OCI-LY1 (cell line): ENCODE data around the gene CHEK2.

Source experiments
- H2AFZ ChIP-seq: fragments of 200-600 bp; sonication (generic), shearing (Covaris generic); 2 replicates; pipeline ENCODE4 v1.6.0; 2014; ENCODE audit warnings: antibody characterized with exemption, mild to moderate bottlenecking, low read length
- H3F3A ChIP-seq: fragments of 200-600 bp; sonication (generic), shearing (Covaris generic); 2 replicates; pipeline ENCODE4 v1.6.0; 2014; ENCODE audit warnings: mild to moderate bottlenecking, antibody characterized with exemption, low read length, moderate library complexity; ENCODE audit not compliant: insufficient read depth
- H3K27ac ChIP-seq: fragments of 200-600 bp; sonication (generic); 2 replicates; pipeline ENCODE4 v1.5.1; 2014; ENCODE audit warnings: low read length, mixed run types, mild to moderate bottlenecking, low read depth; ENCODE audit not compliant: poor library complexity, severe bottlenecking
- H3K27me3 ChIP-seq: fragments of 200-600 bp; sonication (generic); 2 replicates; pipeline ENCODE4 v1.6.0; 2014; ENCODE audit warnings: antibody characterized with exemption, mild to moderate bottlenecking, low read length, moderate library complexity; ENCODE audit not compliant: insufficient read depth
- H3K36me3 ChIP-seq: fragments of 200-600 bp; sonication (generic); 2 replicates; pipeline ENCODE4 v1.6.1; 2014; ENCODE audit warnings: mild to moderate bottlenecking, antibody characterized with exemption, low read length, moderate library complexity, mixed read lengths; ENCODE audit not compliant: insufficient read depth
- H3K4me1 ChIP-seq: fragments of 200-600 bp; sonication (generic); 2 replicates; pipeline ENCODE4 v1.5.1; 2014; ENCODE audit warnings: mild to moderate bottlenecking, low read length, moderate library complexity; ENCODE audit not compliant: insufficient read depth, severe bottlenecking
- H3K4me2 ChIP-seq: fragments of 200-600 bp; sonication (generic), shearing (Covaris generic); 2 replicates; pipeline ENCODE4 v1.6.1; 2014; ENCODE audit warnings: low read length
- H3K4me3 ChIP-seq: fragments of 200-600 bp; sonication (generic); 2 replicates; pipeline ENCODE4 v1.5.1; 2014; ENCODE audit warnings: low read length, low read depth, mild to moderate bottlenecking, mixed read lengths; ENCODE audit not compliant: poor library complexity, severe bottlenecking
- H3K79me2 ChIP-seq: fragments of 200-600 bp; shearing (Covaris generic); 2 replicates; pipeline ENCODE4 v1.6.1; 2016; ENCODE audit warnings: mixed run types, low read length, mixed read lengths; ENCODE audit not compliant: insufficient read depth
- H3K9ac ChIP-seq: fragments of 200-600 bp; sonication (generic), shearing (Covaris generic); 2 replicates; pipeline ENCODE4 v1.6.1; 2014; ENCODE audit warnings: mild to moderate bottlenecking, low read length, mixed read lengths
- H3K9me2 ChIP-seq: fragments of 200-600 bp; sonication (generic), shearing (Covaris generic); 2 replicates; pipeline ENCODE4 v1.6.1; 2014; ENCODE audit warnings: low read depth, mild to moderate bottlenecking, low read length, mixed read lengths
- H3K9me3 ChIP-seq: fragments of 200-600 bp; shearing (Covaris generic); 2 replicates; pipeline ENCODE4 v1.6.1; 2014; ENCODE audit warnings: low read length, mixed read lengths
- H4K20me1 ChIP-seq: fragments of 200-600 bp; sonication (generic), shearing (Covaris generic); 2 replicates; pipeline ENCODE4 v1.6.0; 2016; ENCODE audit warnings: mild to moderate bottlenecking, low read length; ENCODE audit not compliant: insufficient read depth
- EZH2 ChIP-seq: fragments of 200-600 bp; sonication (generic), shearing (Covaris generic); IDR thresholded peaks from 2 replicates; pipeline ENCODE4 v1.8.0; 2017; ENCODE audit warnings: borderline replicate concordance, mixed run types, mild to moderate bottlenecking, antibody characterized with exemption, low read length, moderate library complexity, mixed read lengths
- TF ChIP-seq, protein P1 (sequence below): fragments of 200-600 bp; sonication (generic), shearing (Covaris generic); IDR thresholded peaks from 2 replicates; pipeline ENCODE4 v1.5.1; 2017; ENCODE audit warnings: mild to moderate bottlenecking, antibody characterized with exemption, low read length, moderate library complexity, mixed read lengths

CHEK2 gene

GRCh38 chr22:28728621-28729313, 12.9 kb downstream of the CHEK2 start:
- Histone ChIP-seq H2AFZ (no peak overlapping the region), H3K9me2 (no peaks in the 10 kb centered on the region), H3K9me3 (no peaks in the 10 kb centered on the region), H3K27me3 (no peaks in the 10 kb centered on the region), H3K36me3 (peaks cover 50% of the 10 kb centered on the region), H3K4me1 (no peaks in the 10 kb centered on the region), H3K9ac (no peak overlapping the region), H3K79me2 (0 out of 2 replicates have a peak, but pooled peaks cover 5% of the 10 kb centered on the region), H3K27ac (no peak overlapping the region), H3F3A (no peaks in the 10 kb centered on the region), H4K20me1 (no peaks in the 10 kb centered on the region), H3K4me2 (no peak overlapping the region), H3K4me3 (no peak overlapping the region)
- no peak for TF ChIP-seq EZH2
- TF ChIP-seq, protein P1, sequence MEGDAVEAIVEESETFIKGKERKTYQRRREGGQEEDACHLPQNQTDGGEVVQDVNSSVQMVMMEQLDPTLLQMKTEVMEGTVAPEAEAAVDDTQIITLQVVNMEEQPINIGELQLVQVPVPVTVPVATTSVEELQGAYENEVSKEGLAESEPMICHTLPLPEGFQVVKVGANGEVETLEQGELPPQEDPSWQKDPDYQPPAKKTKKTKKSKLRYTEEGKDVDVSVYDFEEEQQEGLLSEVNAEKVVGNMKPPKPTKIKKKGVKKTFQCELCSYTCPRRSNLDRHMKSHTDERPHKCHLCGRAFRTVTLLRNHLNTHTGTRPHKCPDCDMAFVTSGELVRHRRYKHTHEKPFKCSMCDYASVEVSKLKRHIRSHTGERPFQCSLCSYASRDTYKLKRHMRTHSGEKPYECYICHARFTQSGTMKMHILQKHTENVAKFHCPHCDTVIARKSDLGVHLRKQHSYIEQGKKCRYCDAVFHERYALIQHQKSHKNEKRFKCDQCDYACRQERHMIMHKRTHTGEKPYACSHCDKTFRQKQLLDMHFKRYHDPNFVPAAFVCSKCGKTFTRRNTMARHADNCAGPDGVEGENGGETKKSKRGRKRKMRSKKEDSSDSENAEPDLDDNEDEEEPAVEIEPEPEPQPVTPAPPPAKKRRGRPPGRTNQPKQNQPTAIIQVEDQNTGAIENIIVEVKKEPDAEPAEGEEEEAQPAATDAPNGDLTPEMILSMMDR: no peak

DNA sequence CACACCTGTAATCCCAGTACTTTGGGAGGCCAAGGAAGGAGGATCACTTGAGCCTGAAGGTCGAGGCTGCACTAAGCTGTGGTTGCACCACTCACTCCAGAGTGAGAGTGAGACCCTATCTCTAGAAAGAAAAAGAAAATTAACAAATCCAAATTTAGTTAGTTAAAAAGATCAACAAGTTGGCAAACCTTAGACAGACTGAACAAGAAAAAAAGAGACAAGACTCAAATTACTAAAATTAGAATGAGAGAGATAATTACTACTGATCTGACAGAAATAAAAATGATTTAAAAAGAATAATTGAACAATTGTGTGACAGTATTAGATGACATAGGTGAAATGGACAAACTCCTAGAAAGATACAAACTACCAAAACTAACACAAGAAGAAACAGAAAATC, 13.6 kb downstream of the CHEK2 start:
- Histone ChIP-seq H3K4me1 (no peaks in the 10 kb centered on the region), H3K36me3 (peaks cover 50% of the 10 kb centered on the region), H3K4me3 (no peak overlapping the region), H3K27me3 (no peaks in the 10 kb centered on the region), H4K20me1 (no peaks in the 10 kb centered on the region), H3F3A (no peaks in the 10 kb centered on the region), H2AFZ (no peak overlapping the region), H3K9ac (no peak overlapping the region), H3K79me2 (0 out of 2 replicates have a peak, but pooled peaks cover 5% of the 10 kb centered on the region), H3K27ac (no peak overlapping the region), H3K9me2 (no peaks in the 10 kb centered on the region), H3K4me2 (no peak overlapping the region), H3K9me3 (no peaks in the 10 kb centered on the region)
- TF ChIP-seq, protein P1: no peak
- TF ChIP-seq EZH2: no peak

GRCh38 chr22:28718044-28718443, 23.6 kb downstream of the CHEK2 start:
- H3K79me2 ChIP-seq: no peaks in the 10 kb centered on the region
- H4K20me1 ChIP-seq: no peaks in the 10 kb centered on the region
- H3K36me3 ChIP-seq: peaks cover 50% of the 10 kb centered on the region
- no peak overlapping the region for H3K9ac ChIP-seq
- no peak overlapping the region for H3K4me2 ChIP-seq
- H3K27me3 ChIP-seq: no peaks in the 10 kb centered on the region
- H3K9me3 ChIP-seq: no peaks in the 10 kb centered on the region
- no peaks in the 10 kb centered on the region for H3F3A ChIP-seq
- H2AFZ ChIP-seq: no peak overlapping the region
- no peak overlapping the region for H3K27ac ChIP-seq
- H3K4me3 ChIP-seq: no peak overlapping the region
- no peak for TF ChIP-seq EZH2
- TF ChIP-seq, protein P1: no peak
- H3K4me1 ChIP-seq: no peaks in the 10 kb centered on the region
- no peaks in the 10 kb centered on the region for H3K9me2 ChIP-seq
